Raji (cell line): ENCODE results near the gene KIF5B.

Experiments used
- POLR2A ChIP-seq: IDR thresholded peaks from 2 replicates; pipeline ENCODE4 v1.6.1; 2011; ENCODE audit warnings: low read depth, low read length, control low read depth; ENCODE audit not compliant: insufficient read depth

Gene KIF5B

GRCh38 chr10:32038777-32039176 is 17.4 kb downstream of the KIF5B start:
- no peak for TF ChIP-seq POLR2A

GRCh38 chr10:32036922-32037321 is 19.3 kb downstream of the KIF5B start:
- TF ChIP-seq POLR2A, result no peak

GRCh38 chr10:32035038-32035437 is 21.2 kb downstream of the KIF5B start:
- no peak for TF ChIP-seq POLR2A

- TF ChIP-seq POLR2A, result no peak
Observed at GRCh38 chr10:32033171-32033570, 23.1 kb downstream of the KIF5B start.

GRCh38 chr10:32031920-32032319 is 24.3 kb downstream of the KIF5B start:
- no peak for TF ChIP-seq POLR2A

- no peak for TF ChIP-seq POLR2A
Observed at GRCh38 chr10:32031424-32031823, 24.8 kb downstream of the KIF5B start.

- no peak for TF ChIP-seq POLR2A
Observed at GRCh38 chr10:32028710-32029109, 27.5 kb downstream of the KIF5B start.

GRCh38 chr10:32023264-32023663 is 33.0 kb downstream of the KIF5B start:
- TF ChIP-seq POLR2A, result no peak

- no peak for TF ChIP-seq POLR2A
Observed at GRCh38 chr10:32017044-32017443, 39.2 kb downstream of the KIF5B start.

GRCh38 chr10:32015386-32015785 is 40.8 kb downstream of the KIF5B start:
- TF ChIP-seq POLR2A, result no peak

- TF ChIP-seq POLR2A, result no peak
Observed at GRCh38 chr10:32007026-32007425, 49.2 kb downstream of the KIF5B start.

- no peak for TF ChIP-seq POLR2A
Observed at GRCh38 chr10:32005050-32005449, 51.2 kb downstream of the KIF5B start.

- TF ChIP-seq POLR2A, result no peak
Observed at GRCh38 chr10:32004161-32004591, 52.0 kb downstream of the KIF5B start.

GRCh38 chr10:32002531-32002930 is 53.7 kb downstream of the KIF5B start:
- TF ChIP-seq POLR2A, result no peak

GRCh38 chr10:32000937-32001336 is 55.3 kb downstream of the KIF5B start:
- TF ChIP-seq POLR2A, result no peak

GRCh38 chr10:31999836-32000235 is 56.4 kb downstream of the KIF5B start:
- no peak for TF ChIP-seq POLR2A

GRCh38 chr10:31999070-31999660 is 57.1 kb downstream of the KIF5B start:
- no peak for TF ChIP-seq POLR2A
